ENCODE data around the gene CNTN5.

The CNTN5 gene

GRCh38 chr11:99634581-99634980 lies 613.8 kb downstream of the CNTN5 start:
- DNase-seq (ENCODE audit: low read depth): no peak

- DNase-seq (ENCODE audit: low read depth): no peak
These were observed 617.4 kb downstream of the CNTN5 start for GRCh38 chr11:99638073-99638553.

GRCh38 chr11:99640671-99641070 lies 619.9 kb downstream of the CNTN5 start:
- no peak for DNase-seq (ENCODE audit: low read depth)

GRCh38 chr11:99645934-99646333 lies 625.2 kb downstream of the CNTN5 start:
- no peak for DNase-seq (ENCODE audit: low read depth)

GRCh38 chr11:99670067-99670676 lies 649.4 kb downstream of the CNTN5 start:
- DNase-seq (ENCODE audit: low read depth): no peak

GRCh38 chr11:99671808-99672409 lies 651.2 kb downstream of the CNTN5 start:
- no peak for DNase-seq (ENCODE audit: low read depth)

GRCh38 chr11:99676292-99676691 lies 655.5 kb downstream of the CNTN5 start:
- DNase-seq (ENCODE audit: low read depth): no peak

GRCh38 chr11:99682171-99682570 lies 661.4 kb downstream of the CNTN5 start:
- DNase-seq (ENCODE audit: low read depth): no peak

- no peak for DNase-seq (ENCODE audit: low read depth)
These were observed 661.9 kb downstream of the CNTN5 start for GRCh38 chr11:99682646-99683045.

- no peak for DNase-seq (ENCODE audit: low read depth)
These were observed 663.2 kb downstream of the CNTN5 start for GRCh38 chr11:99683933-99684332.

GRCh38 chr11:99686838-99687237 lies 666.1 kb downstream of the CNTN5 start:
- DNase-seq (ENCODE audit: low read depth): no peak

- no peak for DNase-seq (ENCODE audit: low read depth)
These were observed 666.6 kb downstream of the CNTN5 start for GRCh38 chr11:99687320-99687719.

- no peak for DNase-seq (ENCODE audit: low read depth)
These were observed 673.3 kb downstream of the CNTN5 start for GRCh38 chr11:99693941-99694492.

GRCh38 chr11:99695106-99695505 lies 674.4 kb downstream of the CNTN5 start:
- DNase-seq (ENCODE audit: low read depth): no peak

- DNase-seq (ENCODE audit: low read depth): no peak
These were observed 686.1 kb downstream of the CNTN5 start for GRCh38 chr11:99706848-99707247.

- DNase-seq (ENCODE audit: low read depth): no peak
These were observed 688.4 kb downstream of the CNTN5 start for GRCh38 chr11:99708928-99709672.

- DNase-seq (ENCODE audit: low read depth): no peak
These were observed 695.6 kb downstream of the CNTN5 start for GRCh38 chr11:99716302-99716701.

- no peak for DNase-seq (ENCODE audit: low read depth)
These were observed 697.5 kb downstream of the CNTN5 start for GRCh38 chr11:99718291-99718690.

GRCh38 chr11:99739464-99740089 lies 718.8 kb downstream of the CNTN5 start:
- no peak for DNase-seq (ENCODE audit: low read depth)

GRCh38 chr11:99742501-99742900 lies 721.8 kb downstream of the CNTN5 start:
- DNase-seq (ENCODE audit: low read depth): no peak

GRCh38 chr11:99759787-99760186 lies 739.0 kb downstream of the CNTN5 start:
- DNase-seq (ENCODE audit: low read depth): no peak

- DNase-seq (ENCODE audit: low read depth): no peak
These were observed 746.1 kb downstream of the CNTN5 start for GRCh38 chr11:99766811-99767210.
